Measurements from ENCODE around the gene HSF2BP. TPM values are rescaled to one million over a fixed set of nuclear protein-coding genes. Genes with fewer than 3 reads are reported as not detected.

The HSF2BP gene
- total and polyA plus RNA-seq, 2 of the 8 experiments (the other 6 are each of a cell fraction or from before 2014, with no cell fraction given) = 0.51 to 0.93 TPM

DNA sequence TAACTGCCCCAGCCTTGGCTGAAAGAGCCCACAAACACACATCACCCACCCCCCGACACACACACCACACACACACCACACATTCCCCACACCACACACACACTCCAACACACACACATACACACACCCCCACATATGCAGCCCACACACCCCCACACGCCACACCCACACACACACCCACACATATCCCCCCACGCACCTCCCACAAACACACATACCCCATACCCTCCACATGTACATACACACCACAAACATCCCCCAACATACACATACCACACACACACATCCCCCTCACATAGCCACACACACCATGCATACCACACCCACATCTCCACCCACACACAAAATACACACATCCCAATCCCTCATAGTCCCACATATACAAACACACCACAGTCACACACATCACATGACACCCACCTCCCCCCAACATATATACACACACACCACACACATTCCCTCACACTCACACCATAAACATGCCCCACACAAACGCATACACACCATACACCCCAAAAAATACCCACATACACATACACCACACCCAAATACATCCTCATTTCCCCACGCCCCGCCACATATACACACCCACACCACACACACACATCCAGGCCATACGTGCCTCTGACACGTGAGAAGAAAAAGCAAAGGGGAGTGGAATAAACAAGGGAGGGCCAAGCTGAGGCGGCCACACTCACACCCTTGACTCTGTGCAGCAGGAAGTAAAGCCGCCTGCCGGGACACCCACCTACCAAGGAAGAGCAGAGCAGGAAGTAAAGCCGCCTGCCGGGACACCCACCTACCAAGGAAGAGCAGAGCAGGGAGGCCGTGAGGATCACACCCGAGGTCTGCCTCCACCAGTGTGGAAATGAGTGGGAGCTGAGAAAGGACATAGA, 53.7 kb downstream of the HSF2BP start:
- Histone ChIP-seq H3K4me1 (replicated peaks in 1 of 4; ENCODE audit: control insufficient read depth in 3 of 4, insufficient read depth in 4 of 4, low read length in 3 of 4) (no peaks in the 10 kb centered on the region; a peak in 1 of 7 replicates), H3K4me3 (ENCODE audit: extremely low read depth in 1 of 4, insufficient read depth in 2 of 4, low read depth in 3 of 4, low read length in 4 of 4) (no peak overlapping the region), H4K8ac (ENCODE audit: extremely low read depth, insufficient read depth, low read length) (no peak overlapping the region; the same call in 1 of the 2 replicates), H3K23me2 (ENCODE audit: low read depth, low read length) (peaks cover 19% of the 10 kb centered on the region; the same call in 1 of the 2 replicates), H3K79me2 (ENCODE audit: control insufficient read depth in 1 of 2, insufficient read depth in 2 of 2, low read length in 2 of 2) (no peaks in the 10 kb centered on the region), H4K5ac (ENCODE audit: insufficient read length, low read depth, low read length) (no peak overlapping the region), H3K9ac (replicated peaks in 1 of 4; ENCODE audit: extremely low read depth in 1 of 4, low read depth in 3 of 4, low read length in 3 of 4) (no peak overlapping the region), H3K18ac (ENCODE audit: extremely low read depth, low read length) (no peak overlapping the region), H3K79me1 (ENCODE audit: low read depth, low read length) (peaks cover 10% of the 10 kb centered on the region), H3K4me2 (ENCODE audit: insufficient read depth in 1 of 2, low read depth in 2 of 2, low read length in 2 of 2) (no peak overlapping the region), H2AFZ (ENCODE audit: low read length) (no peak overlapping the region), H2BK12ac (ENCODE audit: low read depth, low read length) (no peak overlapping the region), H2AK5ac (ENCODE audit: low read depth, low read length) (0 out of 2 replicates have a peak overlapping the region, but pooled peaks have one; percentile 78), H3K14ac (ENCODE audit: insufficient read length) (no peak overlapping the region), H3K27me3 (replicated peaks in 1 of 4; ENCODE audit: control insufficient read depth in 3 of 4, extremely low read depth in 1 of 4, insufficient read depth in 3 of 4, low read length in 3 of 4) (no peaks in the 10 kb centered on the region), H3K27ac (ENCODE audit: low read depth, low read length) (no peak overlapping the region), H3K9me3 (ENCODE audit: insufficient read depth in 2 of 2, low read depth in 1 of 2, low read length in 1 of 2) (no peaks in the 10 kb centered on the region), H3K4ac (replicated peaks; ENCODE audit: insufficient read length, low read depth, low read length) (peak overlapping the region; percentile 42), H3K56ac (replicated peaks; ENCODE audit: insufficient read length, low read depth, low read length) (peak overlapping the region; percentile 97), H4K20me1 (replicated peaks in 1 of 2; ENCODE audit: control insufficient read depth in 1 of 2, insufficient read depth in 2 of 2, low read length in 2 of 2) (peaks cover 0 to 15% of the 10 kb centered on the region in 2 experiments), H2BK20ac (ENCODE audit: low read length) (no peak overlapping the region), H2BK5ac (ENCODE audit: low read depth, low read length) (no peak overlapping the region), H3K23ac (ENCODE audit: insufficient read length) (no peak overlapping the region), H3K36me3 (ENCODE audit: control insufficient read depth in 2 of 4, insufficient read depth in 4 of 4, low read length in 3 of 4) (peaks cover 0 to 3% (median 0%) of the 10 kb centered on the region in 4 experiments; a peak in 1 of 8 replicates), H4K91ac (replicated peaks; ENCODE audit: insufficient read length, low read length) (no peak overlapping the region), H2BK15ac (ENCODE audit: low read length) (peak overlapping the region; percentile 25; the same call in 1 of the 2 replicates), H2BK120ac (replicated peaks; ENCODE audit: low read depth, low read length) (no peak overlapping the region)
- DNase-seq (ENCODE audit: low read depth in 1 of 2, low spot score in 2 of 2) (no peak), FAIRE-seq (no peak)
- ChIA-PET POLR2A (ENCODE audit: partially characterized antibody) (no interaction called here), CTCF (ENCODE audit: partially characterized antibody) (interaction anchor here (2.0 kb wide), 1 partner anchor 8 kb away, joined by 5 read pairs; no protein-coding TSS in a partner anchor)
- WGBS, 2 experiments (ENCODE audit: extremely low coverage in 1 of 2, insufficient coverage in 1 of 2, insufficient read length in 1 of 2, insufficient replicate concordance in 2 of 2, low coverage in 1 of 2, low lambda C conversion rate in 2 of 2, missing lambda C conversion rate in 1 of 2) = 92 to 100% methylated on average over 3 to 15 of the region's 15 CpGs
- TF ChIP-seq CREB1 (IDR thresholded peaks at IDR 0.05) (no peak), NANOG (IDR thresholded peaks at IDR 0.05; ENCODE audit: insufficient read depth, low read depth, low read length, poor library complexity, severe bottlenecking) (no peak), KDM4A (IDR thresholded peaks at IDR 0.05; ENCODE audit: low read depth, low read length, severe bottlenecking) (no peak), RXRA (IDR thresholded peaks at IDR 0.05; ENCODE audit: insufficient read depth, low read depth, low read length) (no peak), CHD2 (IDR thresholded peaks at IDR 0.05; ENCODE audit: low read length) (no peak), SIN3A (conservative IDR thresholded peaks at IDR 0.05 in 1 of 2, IDR thresholded peaks at IDR 0.05 in 1 of 2; ENCODE audit: low read depth in 1 of 2, low read length in 2 of 2) (no peak), BRCA1 (IDR thresholded peaks at IDR 0.05; ENCODE audit: low read depth, low read length) (no peak), ASH2L (IDR thresholded peaks at IDR 0.05; ENCODE audit: low read length) (no peak), EP300 (IDR thresholded peaks at IDR 0.05; ENCODE audit: borderline replicate concordance in 1 of 2, low read depth in 2 of 2, low read length in 2 of 2) (no peak), SP1 (IDR thresholded peaks at IDR 0.05; ENCODE audit: low read depth, low read length) (no peak), SIX5 (IDR thresholded peaks at IDR 0.05; ENCODE audit: low read depth, low read length) (no peak), HDAC6 (IDR thresholded peaks at IDR 0.05; ENCODE audit: low read depth, low read length) (no peak)
